Hepatocyte (in vitro differentiated cells): Measurements from ENCODE around the gene PRKAA2. TPM values are rescaled to one million over a fixed set of nuclear protein-coding genes. Genes with fewer than 3 reads are reported as not detected.

Experiments used
- DNase-seq: peaks from one replicate; pipeline ENCODE4 v3.0.0-alpha.2; 2016; ENCODE audit warnings: low spot score
- H2AFZ ChIP-seq: fragments of 200-600 bp; sonication (generic); 2 replicates; pipeline ENCODE4 v1.6.0; 2016; ENCODE audit warnings: antibody characterized with exemption, mild to moderate bottlenecking
- H3K27ac ChIP-seq: fragments of 200-600 bp; sonication (generic); 2 replicates; pipeline ENCODE4 v1.5.1; 2016; ENCODE audit warnings: mild to moderate bottlenecking
- H3K27me3 ChIP-seq: fragments of 200-600 bp; sonication (generic); 2 replicates; pipeline ENCODE4 v1.6.1; 2016
- H3K36me3 ChIP-seq: fragments of 200-600 bp; sonication (generic); replicated peaks from 2 replicates; pipeline ENCODE4 v1.5.1; 2016; ENCODE audit warnings: low read depth; ENCODE audit not compliant: insufficient read depth
- H3K4me1 ChIP-seq: fragments of 200-600 bp; sonication (generic); 2 replicates; pipeline ENCODE4 v1.5.1; 2016; ENCODE audit warnings: mild to moderate bottlenecking, moderate library complexity; ENCODE audit not compliant: insufficient read depth
- H3K4me2 ChIP-seq: fragments of 200-600 bp; sonication (generic); 2 replicates; pipeline ENCODE4 v1.6.0; 2016
- H3K4me3 ChIP-seq: fragments of 200-600 bp; sonication (generic); 2 replicates; pipeline ENCODE4 v1.5.1; 2016; ENCODE audit warnings: mild to moderate bottlenecking
- H3K79me2 ChIP-seq: fragments of 200-600 bp; sonication (generic); 2 replicates; pipeline ENCODE4 v1.6.0; 2017; ENCODE audit warnings: mild to moderate bottlenecking
- H3K9me2 ChIP-seq: fragments of 200-600 bp; sonication (generic); replicated peaks from 2 replicates; pipeline ENCODE4 v1.6.0; 2017; ENCODE audit warnings: mild to moderate bottlenecking; ENCODE audit not compliant: insufficient read depth
- H3K9me3 ChIP-seq: fragments of 200-600 bp; sonication (generic); 2 replicates; pipeline ENCODE4 v1.5.1; 2016; ENCODE audit warnings: low read depth, mild to moderate bottlenecking
- H4K20me1 ChIP-seq: fragments of 200-600 bp; sonication (generic); 2 replicates; pipeline ENCODE4 v1.6.0; 2016; ENCODE audit warnings: mild to moderate bottlenecking; ENCODE audit not compliant: insufficient read depth, poor library complexity, severe bottlenecking
- CTCF ChIP-seq: fragments of 200-600 bp; sonication (generic); IDR thresholded peaks from 2 replicates; pipeline ENCODE4 v1.5.1; 2016; ENCODE audit warnings: antibody characterized with exemption, mild to moderate bottlenecking; ENCODE audit not compliant: poor library complexity
- EZH2 ChIP-seq: fragments of 200-600 bp; sonication (generic); IDR thresholded peaks from 2 replicates; pipeline ENCODE4 v1.6.1; 2016; ENCODE audit warnings: antibody characterized with exemption, mild to moderate bottlenecking, borderline replicate concordance
- EZH2phosphoT487 ChIP-seq: fragments of 200-600 bp; sonication (generic); IDR thresholded peaks from one replicate; pipeline ENCODE4 v1.6.1; 2018; ENCODE audit warnings: antibody characterized with exemption, mild to moderate bottlenecking, low read depth, moderate library complexity; ENCODE audit not compliant: unreplicated experiment, severe bottlenecking
- WGBS: methylation state at CpG from one replicate; pipeline ENCODE4 v1.1.6; 2016; ENCODE audit warnings: low lambda C conversion rate; ENCODE audit errors: missing lambda C conversion rate; 5-methylcytosine and 5-hydroxymethylcytosine counted together
- polyA plus RNA-seq: library from polyadenylated mRNA; unstranded; fragments of >200 nt; fragmentation: Nextera tagmentation; extraction: Ambion mirVana; gene quantifications from 2 replicates; pipeline ENCODE4 v1.2.1, GENCODE V29; 2016
- total RNA-seq: library from RNA; depleted of rRNA; stranded (reverse); fragments of >200 nt; gene quantifications from 2 replicates; pipeline ENCODE4 v1.2.3, GENCODE V29; 2014

Gene PRKAA2
- total and polyA plus RNA-seq, 2 experiments from 2014 or later, result 1.8 to 7.7 TPM

GRCh38 chr1:56644064-56644918, 823 bp upstream of the PRKAA2 start:
- H3K4me1 ChIP-seq, result no peaks in the 10 kb centered on the region
- H3K79me2 ChIP-seq, result peaks cover 17% of the 10 kb centered on the region
- peak; percentile 7 for DNase-seq
- H3K4me2 ChIP-seq, result peak overlapping the region; percentile 95
- no peaks in the 10 kb centered on the region for H3K9me2 ChIP-seq
- H3K27me3 ChIP-seq, result no peaks in the 10 kb centered on the region
- no peaks in the 10 kb centered on the region for H3K36me3 ChIP-seq
- H4K20me1 ChIP-seq, result no peaks in the 10 kb centered on the region
- peak overlapping the region; percentile 88 for H2AFZ ChIP-seq
- TF ChIP-seq CTCF (no peak), EZH2 (no peak), EZH2phosphoT487 (no peak)
- peak overlapping the region; percentile 87 for H3K4me3 ChIP-seq
- H3K27ac ChIP-seq, result peak overlapping the region; percentile 72
- H3K9me3 ChIP-seq, result no peaks in the 10 kb centered on the region
- 15% methylated on average over 21 of the region's 23 CpGs for WGBS

- H3K4me3 ChIP-seq, result peak overlapping the region; percentile 87
- no peak for DNase-seq
- H2AFZ ChIP-seq, result peak overlapping the region; percentile 88
- H3K4me1 ChIP-seq, result no peaks in the 10 kb centered on the region
- H3K9me3 ChIP-seq, result no peaks in the 10 kb centered on the region
- peak overlapping the region; percentile 95 for H3K4me2 ChIP-seq
- H4K20me1 ChIP-seq, result no peaks in the 10 kb centered on the region
- WGBS, result 3% methylated on average over 15 of the region's 18 CpGs
- peaks cover 24% of the 10 kb centered on the region for H3K79me2 ChIP-seq
- no peaks in the 10 kb centered on the region for H3K36me3 ChIP-seq
- H3K27ac ChIP-seq, result peak overlapping the region; percentile 68
- no peaks in the 10 kb centered on the region for H3K27me3 ChIP-seq
- no peaks in the 10 kb centered on the region for H3K9me2 ChIP-seq
- TF ChIP-seq EZH2, result no peak
- no peak for TF ChIP-seq CTCF
- no peak for TF ChIP-seq EZH2phosphoT487
Measured at GRCh38 chr1:56645677-56646305, 677 bp downstream of the PRKAA2 start.

- 81% methylated on average over 3 of the region's 3 CpGs for WGBS
- no peak for DNase-seq
- no peaks in the 10 kb centered on the region for H4K20me1 ChIP-seq
- no peak overlapping the region for H3K4me3 ChIP-seq
- no peaks in the 10 kb centered on the region for H3K9me3 ChIP-seq
- no peaks in the 10 kb centered on the region for H3K27me3 ChIP-seq
- H3K27ac ChIP-seq, result no peak overlapping the region
- H3K4me1 ChIP-seq, result no peaks in the 10 kb centered on the region
- H2AFZ ChIP-seq, result no peak overlapping the region
- H3K36me3 ChIP-seq, result no peaks in the 10 kb centered on the region
- H3K9me2 ChIP-seq, result no peaks in the 10 kb centered on the region
- H3K4me2 ChIP-seq, result peak overlapping the region; percentile 95
- TF ChIP-seq EZH2 (no peak), EZH2phosphoT487 (no peak), CTCF (no peak)
- H3K79me2 ChIP-seq, result peaks cover 27% of the 10 kb centered on the region
Measured at GRCh38 chr1:56646611-56647010, 1.5 kb downstream of the PRKAA2 start.
